B cell (primary cell): ENCODE results near the gene PPP2R2D. TPM values are rescaled to one million over a fixed set of nuclear protein-coding genes. Genes with fewer than 3 reads are reported as not detected.

Experiments used
- ATAC-seq: fragments of 200-7000 bp; cut with Tn5 transposase; one replicate; pipeline ENCODE4 v1.10.0; 2021; ENCODE audit warnings: low read depth, mild to moderate bottlenecking, moderate number of reproducible peaks, moderate library complexity
- CTCF ChIA-PET: fragments of 350-600 bp; sonication (Branson Sonifier 250); formaldehyde crosslinking; loops from one replicate; lab custom pipeline; 2021; ENCODE audit warnings: antibody characterized with exemption, inconsistent platforms; lab: Charles Lee
- POLR2A ChIA-PET: fragments of 350-600 bp; sonication (Branson Sonifier 250); formaldehyde crosslinking; loops from one replicate; lab custom pipeline; 2021; ENCODE audit warnings: antibody characterized with exemption; lab: Charles Lee
- DNase-seq: peaks from one replicate; pipeline ENCODE4 v3.0.0; 2013
- H2AFZ ChIP-seq: 2 replicates; pipeline ENCODE4 v1.6.1; 2012; ENCODE audit warnings: mild to moderate bottlenecking, low read depth, low read length; ENCODE audit not compliant: insufficient read depth, poor library complexity, severe bottlenecking
- H3K27ac ChIP-seq, 2 donors: 1 replicate in 1 of 2; 2 replicates in 1 of 2; pipeline ENCODE4 v1.5.1; 2012 to 2013; ENCODE audit warnings: low read length in 2 of 2, mild to moderate bottlenecking in 2 of 2, moderate library complexity in 1 of 2
- H3K27me3 ChIP-seq, 4 experiments: fragments of 200-600 bp in 1 of 4; sonication (generic) in 1 of 4; replicated peaks in 1 of 4; 1 replicate in 2 of 4; 2 replicates in 2 of 4; pipeline versions ENCODE4 v1.6.1 to v1.7.0; 2013 to 2016; ENCODE audit warnings: low read length in 3 of 4, mild to moderate bottlenecking in 2 of 4, mixed read lengths in 1 of 4, moderate library complexity in 1 of 4; ENCODE audit not compliant: insufficient read depth in 4 of 4, control insufficient read depth in 3 of 4; ENCODE audit errors: control extremely low read depth in 1 of 4
- H3K36me3 ChIP-seq, 2 experiments: replicated peaks in 1 of 2; 1 replicate in 1 of 2; 2 replicates in 1 of 2; pipeline versions ENCODE4 v1.6.1 to v1.7.1; 2013; ENCODE audit warnings: low read length in 1 of 2; ENCODE audit not compliant: insufficient read depth in 2 of 2, control insufficient read depth in 1 of 2; ENCODE audit errors: control extremely low read depth in 1 of 2, extremely low read depth in 1 of 2
- H3K4me1 ChIP-seq, 2 donors: fragments of 200-600 bp in 1 of 2; sonication (generic) in 1 of 2; 1 replicate in 1 of 2; 2 replicates in 1 of 2; pipeline versions ENCODE4 v1.5.1 to v1.6.1; 2013 to 2017; ENCODE audit warnings: low read length in 2 of 2; ENCODE audit not compliant: control insufficient read depth in 2 of 2, insufficient read depth in 2 of 2
- H3K4me2 ChIP-seq: replicated peaks from 2 replicates; pipeline ENCODE3; 2012; ENCODE audit warnings: mild to moderate bottlenecking, low read depth, low read length; ENCODE audit not compliant: poor library complexity, severe bottlenecking
- H3K4me3 ChIP-seq, 5 experiments: fragments of 200-600 bp in 1 of 5; sonication (generic) in 1 of 5; 1 replicate in 3 of 5; 2 replicates in 2 of 5; pipeline versions ENCODE4 v1.5.1 to v1.7.0; 2011 to 2016; ENCODE audit warnings: low read length in 4 of 5, mild to moderate bottlenecking in 4 of 5, low read depth in 2 of 5, control low read depth in 1 of 5, moderate library complexity in 1 of 5; ENCODE audit not compliant: insufficient read depth in 1 of 5; ENCODE audit errors: control extremely low read depth in 1 of 5, extremely low read depth in 1 of 5
- H3K79me2 ChIP-seq: fragments of 200-600 bp; sonication (generic); one replicate; pipeline ENCODE4 v1.6.0; 2016; ENCODE audit warnings: low read length; ENCODE audit not compliant: control insufficient read depth, insufficient read depth
- H3K9ac ChIP-seq: fragments of 200-600 bp; sonication (generic); 2 replicates; pipeline ENCODE4 v1.6.1; 2017; ENCODE audit warnings: mild to moderate bottlenecking, low read length, moderate library complexity
- H3K9me3 ChIP-seq, 3 donors: one replicate each; pipeline versions ENCODE4 v1.6.1 to v1.7.1; 2013; ENCODE audit warnings: low read length in 2 of 3; ENCODE audit not compliant: control insufficient read depth in 2 of 3, insufficient read depth in 1 of 3; ENCODE audit errors: control extremely low read depth in 1 of 3
- H4K20me1 ChIP-seq: 2 replicates; pipeline ENCODE4 v1.6.0; 2012; ENCODE audit warnings: mild to moderate bottlenecking, low read length; ENCODE audit not compliant: insufficient read depth, control insufficient read depth, poor library complexity, severe bottlenecking
- H3K27ac Mint-ChIP-seq: one replicate; pipeline ENCODE4 v1.8.0; 2021; ENCODE audit warnings: mixed read lengths
- H3K27me3 Mint-ChIP-seq: one replicate; pipeline ENCODE4 v1.8.0; 2021; ENCODE audit warnings: mixed read lengths
- H3K4me1 Mint-ChIP-seq: one replicate; pipeline ENCODE4 v1.8.0; 2021; ENCODE audit warnings: mixed read lengths
- H3K4me3 Mint-ChIP-seq: one replicate; pipeline ENCODE4 v1.8.0; 2021; ENCODE audit warnings: mixed read lengths
- H3K9me3 Mint-ChIP-seq: one replicate; pipeline ENCODE4 v1.8.0; 2022; ENCODE audit warnings: mixed read lengths; ENCODE audit not compliant: insufficient read depth
- EZH2 ChIP-seq: IDR thresholded peaks from 2 replicates; pipeline ENCODE4 v1.6.1; 2012; ENCODE audit warnings: borderline replicate concordance, low read depth, mild to moderate bottlenecking, moderate library complexity, low read length; ENCODE audit not compliant: insufficient read depth, poor library complexity, severe bottlenecking
- WGBS: methylation state at CpG from one replicate; pipeline ENCODE4 v1.1.5; 2013; ENCODE audit warnings: missing lambda C conversion rate; ENCODE audit not compliant: insufficient coverage; 5-methylcytosine and 5-hydroxymethylcytosine counted together
- intact Hi-C: fragments of 100-400 bp; cut with micrococcal nuclease; formaldehyde crosslinking; loops from one replicate; pipeline ENCODE4 v1.10.0; 2022
- polyA plus RNA-seq: library from polyadenylated mRNA; depleted of rRNA; stranded (reverse); fragments of >200 nt; gene quantifications from 2 replicates; pipeline ENCODE4 v1.2.3, GENCODE V29; 2012
- total RNA-seq, 2 donors: library from RNA; stranded (reverse); fragments of 120-200 nt in 1 of 2; gene quantifications; 1 replicate in 1 of 2; 2 replicates in 1 of 2; pipeline versions ENCODE4 v1.2.3 to v1.2.4, GENCODE V29; 2013 to 2022
- TF ChIP-seq, protein P1 (sequence below): fragments of 200-600 bp; IDR thresholded peaks from one replicate; pipeline ENCODE4 v1.8.0; 2022; ENCODE audit warnings: antibody characterized with exemption, mild to moderate bottlenecking

PPP2R2D gene
- total and polyA plus RNA-seq, 2 donors (not counting 1 experiment from before 2014, with no cell fraction given): 25.8 to 45.6 TPM

DNA sequence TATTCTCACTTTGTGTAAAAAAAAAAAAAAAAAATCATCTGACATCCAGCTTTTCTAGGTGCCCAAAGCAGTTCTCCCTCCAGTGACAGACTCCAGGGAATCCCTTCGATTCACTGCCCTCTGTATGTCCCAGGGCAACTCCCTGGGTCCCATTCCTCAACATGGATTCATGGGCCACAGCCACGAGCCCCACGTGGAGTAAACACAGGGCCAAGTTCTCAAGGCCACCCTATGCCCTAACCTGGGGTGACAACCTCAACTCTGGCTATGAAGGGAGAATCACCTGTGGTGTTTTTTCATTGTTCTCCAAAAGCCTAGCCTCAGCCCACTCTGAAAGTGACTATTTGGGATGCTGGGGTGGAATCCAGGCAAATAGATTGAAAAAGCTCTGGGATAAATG is 77.6 kb downstream of the PPP2R2D start:
- Mint-ChIP-seq H3K4me3 (no peak overlapping the region), H3K4me1 (peaks cover 17% of the 10 kb centered on the region), H3K27me3 (no peaks in the 10 kb centered on the region), H3K9me3 (no peaks in the 10 kb centered on the region), H3K27ac (no peak overlapping the region)
- no peak for TF ChIP-seq EZH2
- TF ChIP-seq, protein P1, sequence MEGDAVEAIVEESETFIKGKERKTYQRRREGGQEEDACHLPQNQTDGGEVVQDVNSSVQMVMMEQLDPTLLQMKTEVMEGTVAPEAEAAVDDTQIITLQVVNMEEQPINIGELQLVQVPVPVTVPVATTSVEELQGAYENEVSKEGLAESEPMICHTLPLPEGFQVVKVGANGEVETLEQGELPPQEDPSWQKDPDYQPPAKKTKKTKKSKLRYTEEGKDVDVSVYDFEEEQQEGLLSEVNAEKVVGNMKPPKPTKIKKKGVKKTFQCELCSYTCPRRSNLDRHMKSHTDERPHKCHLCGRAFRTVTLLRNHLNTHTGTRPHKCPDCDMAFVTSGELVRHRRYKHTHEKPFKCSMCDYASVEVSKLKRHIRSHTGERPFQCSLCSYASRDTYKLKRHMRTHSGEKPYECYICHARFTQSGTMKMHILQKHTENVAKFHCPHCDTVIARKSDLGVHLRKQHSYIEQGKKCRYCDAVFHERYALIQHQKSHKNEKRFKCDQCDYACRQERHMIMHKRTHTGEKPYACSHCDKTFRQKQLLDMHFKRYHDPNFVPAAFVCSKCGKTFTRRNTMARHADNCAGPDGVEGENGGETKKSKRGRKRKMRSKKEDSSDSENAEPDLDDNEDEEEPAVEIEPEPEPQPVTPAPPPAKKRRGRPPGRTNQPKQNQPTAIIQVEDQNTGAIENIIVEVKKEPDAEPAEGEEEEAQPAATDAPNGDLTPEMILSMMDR: no peak
- Histone ChIP-seq H3K9me3 (peaks cover 0 to 3% (median 0%) of the 10 kb centered on the region in 3 donors), H3K36me3 (no peaks in the 10 kb centered on the region), H3K9ac (no peak overlapping the region), H4K20me1 (peaks cover 19% of the 10 kb centered on the region), H3K27me3 (peaks cover 0 to 8% (median 0%) of the 10 kb centered on the region in 4 experiments), H3K4me3 (no peak overlapping the region), H3K79me2 (peaks cover 3% of the 10 kb centered on the region), H3K4me1 (peaks cover 11 to 17% of the 10 kb centered on the region in 2 donors), H3K4me2 (no peak overlapping the region), H3K27ac (no peak overlapping the region), H2AFZ (no peak overlapping the region)
- CTCF ChIA-PET: no interaction called here
- no peak for ATAC-seq
- intact Hi-C loops: no loop called here
- 100% methylated on average over 1 of the region's 3 CpGs for WGBS
- DNase-seq: no peak
- POLR2A ChIA-PET: no interaction called here

DNA sequence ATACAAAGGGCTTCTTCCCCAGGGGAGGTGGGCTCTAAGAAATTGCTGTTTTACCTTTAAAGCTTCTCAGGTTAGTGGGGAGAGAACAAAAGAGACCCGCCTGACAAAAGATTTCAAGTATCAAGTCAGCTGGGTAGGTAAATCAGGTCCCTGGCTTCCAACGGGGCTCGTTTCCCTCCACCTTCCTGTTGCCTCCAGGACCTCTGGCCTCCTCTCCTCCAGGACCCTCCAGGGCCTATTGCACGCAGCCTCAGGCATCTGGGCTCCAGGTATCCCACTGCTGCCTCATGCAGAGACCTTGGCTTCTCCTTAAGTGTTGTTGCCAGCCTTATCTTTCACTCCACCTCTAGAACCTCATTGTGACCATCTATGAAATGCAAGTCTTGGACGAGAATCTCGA is 78.0 kb downstream of the PPP2R2D start:
- no peak for DNase-seq
- Mint-ChIP-seq H3K9me3 (no peaks in the 10 kb centered on the region), H3K27me3 (no peaks in the 10 kb centered on the region), H3K27ac (no peak overlapping the region), H3K4me3 (no peak overlapping the region), H3K4me1 (peaks cover 17% of the 10 kb centered on the region)
- no peaks in the 10 kb centered on the region for H3K36me3 ChIP-seq
- no peak overlapping the region for H3K27ac ChIP-seq
- H3K79me2 ChIP-seq: peaks cover 3% of the 10 kb centered on the region
- no peak overlapping the region for H3K9ac ChIP-seq
- intact Hi-C loops: no loop called here
- 85% methylated on average over 6 of the region's 6 CpGs for WGBS
- ChIA-PET POLR2A (no interaction called here), CTCF (no interaction called here)
- no peak overlapping the region for H3K4me2 ChIP-seq
- no peak for TF ChIP-seq EZH2
- H2AFZ ChIP-seq: no peak overlapping the region
- peaks cover 0 to 8% (median 0%) of the 10 kb centered on the region in 4 experiments for H3K27me3 ChIP-seq
- peaks cover 11 to 17% of the 10 kb centered on the region in 2 donors for H3K4me1 ChIP-seq
- no peaks in the 10 kb centered on the region for H3K9me3 ChIP-seq
- H4K20me1 ChIP-seq: peaks cover 19% of the 10 kb centered on the region
- no peak for ATAC-seq
- H3K4me3 ChIP-seq: no peak overlapping the region
